ENCODE data around the gene OSBPL8. TPM values are rescaled to one million over a fixed set of nuclear protein-coding genes. Genes with fewer than 3 reads are reported as not detected.
A peak's percentile ranks its signal among the peaks of the same experiment; 100 is the strongest.

OSBPL8 gene
- total RNA-seq, 1 donor from 2014 or later, result 56.1 TPM

- Mint-ChIP-seq H3K27me3 (no peaks in the 10 kb centered on the region), H3K36me3 (peaks cover 7% of the 10 kb centered on the region), H3K4me1 (ENCODE audit: unreplicated experiment) (peaks cover 10% of the 10 kb centered on the region), H3K4me3 (no peak overlapping the region), H3K27ac (peak overlapping the region; percentile 57), H3K9me3 (peaks cover 10% of the 10 kb centered on the region)
- DNase-seq (ENCODE audit: extremely low spot score, unreplicated experiment), result no peak
- TF ChIP-seq CTCF (conservative IDR thresholded peaks at IDR 0.05), result no peak
These were observed 137.4 kb downstream of the OSBPL8 start for GRCh38 chr12:76422154-76422542.

GRCh38 chr12:76421046-76421445 lies 138.5 kb downstream of the OSBPL8 start:
- no peaks in the 10 kb centered on the region for H3K27me3 Mint-ChIP-seq
- peaks cover 4% of the 10 kb centered on the region for H3K9me3 Mint-ChIP-seq
- H3K36me3 Mint-ChIP-seq, result peaks cover 7% of the 10 kb centered on the region
- H3K27ac Mint-ChIP-seq, result no peak overlapping the region
- H3K4me3 Mint-ChIP-seq, result no peak overlapping the region
- peaks cover 10% of the 10 kb centered on the region for H3K4me1 Mint-ChIP-seq (ENCODE audit: unreplicated experiment)
- no peak for DNase-seq (ENCODE audit: extremely low spot score, unreplicated experiment)
- TF ChIP-seq CTCF (conservative IDR thresholded peaks at IDR 0.05), result no peak

DNA sequence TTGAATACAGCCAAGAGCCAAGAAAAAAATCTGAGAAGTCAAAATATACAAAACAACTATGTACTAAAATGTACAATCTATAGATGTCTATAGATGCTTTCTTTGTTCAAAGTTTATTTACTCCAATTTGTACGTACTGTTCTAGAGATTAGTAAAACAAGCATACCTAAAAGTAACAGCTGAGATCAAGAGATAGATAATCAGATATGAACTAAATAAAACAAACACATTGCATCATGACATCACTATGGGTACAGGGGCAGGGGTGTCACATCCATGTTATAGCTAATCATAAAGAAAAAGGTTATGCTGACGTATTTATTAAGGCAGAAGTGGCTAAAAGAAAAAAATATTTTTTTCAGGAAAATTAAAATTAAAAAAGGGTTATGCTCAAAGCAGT lies 139.3 kb downstream of the OSBPL8 start:
- Mint-ChIP-seq H3K4me3 (peak overlapping the region; percentile 8), H3K27me3 (no peaks in the 10 kb centered on the region)

GRCh38 chr12:76417116-76417515 lies 142.5 kb downstream of the OSBPL8 start:
- no peak for TF ChIP-seq CTCF (conservative IDR thresholded peaks at IDR 0.05)

More for the DNA sequence above, 139.3 kb downstream of the OSBPL8 start:
- TF ChIP-seq CTCF (conservative IDR thresholded peaks at IDR 0.05), result no peak
- peaks cover 4% of the 10 kb centered on the region for H3K36me3 Mint-ChIP-seq
- H3K4me1 Mint-ChIP-seq (ENCODE audit: unreplicated experiment), result peaks cover 10% of the 10 kb centered on the region
- no peak overlapping the region for H3K27ac Mint-ChIP-seq
- DNase-seq (ENCODE audit: extremely low spot score, unreplicated experiment), result no peak
- H3K9me3 Mint-ChIP-seq, result peaks cover 4% of the 10 kb centered on the region

GRCh38 chr12:76413121-76413520 lies 146.4 kb downstream of the OSBPL8 start:
- Mint-ChIP-seq H3K36me3 (peaks cover 4% of the 10 kb centered on the region), H3K27me3 (no peaks in the 10 kb centered on the region), H3K9me3 (peaks cover 5% of the 10 kb centered on the region)

More at GRCh38 chr12:76417116-76417515, 142.5 kb downstream of the OSBPL8 start:
- Mint-ChIP-seq H3K4me1 (ENCODE audit: unreplicated experiment) (no peaks in the 10 kb centered on the region), H3K27me3 (no peaks in the 10 kb centered on the region), H3K36me3 (peaks cover 4% of the 10 kb centered on the region), H3K4me3 (no peak overlapping the region), H3K9me3 (peaks cover 5% of the 10 kb centered on the region), H3K27ac (no peak overlapping the region)
- no peak for DNase-seq (ENCODE audit: extremely low spot score, unreplicated experiment)

More at GRCh38 chr12:76413121-76413520, 146.4 kb downstream of the OSBPL8 start:
- Mint-ChIP-seq H3K4me3 (no peak overlapping the region), H3K4me1 (ENCODE audit: unreplicated experiment) (no peaks in the 10 kb centered on the region), H3K27ac (no peak overlapping the region)
- TF ChIP-seq CTCF (conservative IDR thresholded peaks at IDR 0.05), result no peak
- DNase-seq (ENCODE audit: extremely low spot score, unreplicated experiment), result no peak

All from type B pancreatic cell (in vitro differentiated cells).